Upper lobe of left lung (tissue), 6 donors: ENCODE measurements around the gene ROBO3. TPM values are rescaled to one million over a fixed set of nuclear protein-coding genes. Genes with fewer than 3 reads are reported as not detected.

ENCODE experiments used
- ATAC-seq, 2 donors: fragments of 200-7000 bp; cut with Tn5 transposase; one replicate each; pipeline ENCODE4 v1.9.1; 2022; ENCODE audit warnings: mild to moderate bottlenecking in 2 of 2, moderate library complexity in 2 of 2; ENCODE audit not compliant: low FRiP score in 2 of 2
- DNase-seq, 2 donors: peaks; one replicate each; pipeline ENCODE4 v3.0.0-alpha.2; 2019 to 2020
- H3K27ac ChIP-seq, 4 donors: fragments of 200-600 bp; sonication (generic); one replicate each; pipeline ENCODE4 v1.5.1; 2016 to 2019
- H3K27me3 ChIP-seq, 4 donors: fragments of 200-600 bp; sonication (generic); one replicate each; pipeline ENCODE4 v1.5.1; 2017 to 2019
- H3K36me3 ChIP-seq, 4 donors: fragments of 200-600 bp; sonication (generic); one replicate each; pipeline ENCODE4 v1.5.1; 2016 to 2019
- H3K4me1 ChIP-seq, 4 donors: fragments of 200-600 bp; sonication (generic); one replicate each; pipeline ENCODE4 v1.5.1; 2018 to 2019
- H3K4me3 ChIP-seq, 4 donors: fragments of 200-600 bp; sonication (generic); one replicate each; pipeline ENCODE4 v1.5.1; 2017 to 2019; ENCODE audit warnings: mild to moderate bottlenecking in 2 of 4, moderate library complexity in 1 of 4
- H3K9me3 ChIP-seq, 4 donors: fragments of 200-600 bp; sonication (generic); one replicate each; pipeline ENCODE4 v1.5.1; 2018 to 2019
- CTCF ChIP-seq, 6 experiments: fragments of 450-650 bp in 4 of 6; fragments of 200-600 bp in 2 of 6; sonication (generic) in 2 of 6; IDR thresholded peaks; one replicate each; pipeline ENCODE4 v1.5.1; 2016 to 2019; ENCODE audit warnings: antibody characterized with exemption in 6 of 6
- EP300 ChIP-seq, 4 donors: sonication (generic); formaldehyde crosslinking; IDR thresholded peaks; one replicate each; pipeline ENCODE4 v1.5.1; 2017; ENCODE audit warnings: antibody characterized with exemption in 4 of 4, control low read depth in 2 of 4
- POLR2A ChIP-seq, 4 donors: fragments of 450-650 bp; IDR thresholded peaks; one replicate each; pipeline ENCODE4 v1.5.1; 2016 to 2017; ENCODE audit warnings: antibody characterized with exemption in 4 of 4, mild to moderate bottlenecking in 2 of 4
- POLR2AphosphoS5 ChIP-seq, 2 donors: sonication (generic); formaldehyde crosslinking; IDR thresholded peaks; one replicate each; pipeline ENCODE4 v1.5.1; 2017; ENCODE audit warnings: antibody characterized with exemption in 2 of 2
- WGBS, 2 donors: methylation state at CpG; one replicate each; pipeline ENCODE4 v1.1.5; 2017 to 2018; 5-methylcytosine and 5-hydroxymethylcytosine counted together
- total RNA-seq, 6 donors: library from RNA; depleted of rRNA in 4 of 6; stranded (reverse); fragments of >200 nt in 4 of 6; gene quantifications; one replicate each; pipeline versions ENCODE4 v1.1.0 to v1.2.1, GENCODE V29; 2016 to 2021
- donor health status: DM: no; HTN: no; CAD: no; lungs with moderate emphysema.
- donor health status: DM: no; HTN: yes; CAD: no; lungs with severe emphysema.

ROBO3 gene
- total RNA-seq, 6 donors from 2014 or later = 6.4 to 40.9 (median 7.5) TPM

GRCh38 chr11:124875401-124875800, 10.2 kb downstream of the ROBO3 start:
- H3K27ac ChIP-seq = no peak overlapping the region
- no peaks in the 10 kb centered on the region for H3K9me3 ChIP-seq
- no peak for TF ChIP-seq POLR2AphosphoS5 (IDR thresholded peaks at IDR 0.05)
- TF ChIP-seq POLR2A (IDR thresholded peaks at IDR 0.05) = no peak
- TF ChIP-seq CTCF (IDR thresholded peaks at IDR 0.05) = no peak
- no peak for TF ChIP-seq EP300 (IDR thresholded peaks at IDR 0.05)
- no peak for ATAC-seq
- no peak for DNase-seq
- H3K4me3 ChIP-seq = peak overlapping the region in 1 of 4 donors; percentile 65
- H3K36me3 ChIP-seq = no peaks in the 10 kb centered on the region
- peaks cover 0 to 4% (median under 1%) of the 10 kb centered on the region in 4 donors for H3K27me3 ChIP-seq
- 57 to 66% methylated on average over 3 of the region's 3 CpGs for WGBS, 2 donors
- peaks cover 16 to 28% (median 23%) of the 10 kb centered on the region in 4 donors for H3K4me1 ChIP-seq

GRCh38 chr11:124875943-124876817, 10.9 kb downstream of the ROBO3 start:
- Histone ChIP-seq H3K27ac (peak overlapping the region; percentile 86 to 96 (median 89)), H3K9me3 (no peaks in the 10 kb centered on the region), H3K27me3 (peaks cover 0 to 4% (median 0%) of the 10 kb centered on the region in 4 donors), H3K4me3 (peak overlapping the region; percentile 30 to 66 (median 58)), H3K36me3 (no peaks in the 10 kb centered on the region), H3K4me1 (peaks cover 16 to 28% (median 26%) of the 10 kb centered on the region in 4 donors)
- WGBS, 2 donors = 0 to 1% methylated on average over 27 to 62 of the region's 69 CpGs
- peak; percentile 86 to 95 for DNase-seq
- peak; percentile 91 to 96 for ATAC-seq
- TF ChIP-seq POLR2AphosphoS5 (IDR thresholded peaks at IDR 0.05) (peak; percentile 37 to 58), EP300 (IDR thresholded peaks at IDR 0.05) (no peak), CTCF (IDR thresholded peaks at IDR 0.05) (peak; percentile 73 to 93 (median 86)), POLR2A (IDR thresholded peaks at IDR 0.05) (peak in 2 of 4 donors; percentile 13 to 41)

GRCh38 chr11:124876818-124877630, 11.8 kb downstream of the ROBO3 start:
- WGBS, 2 donors = 19 to 20% methylated on average over 29 to 30 of the region's 30 CpGs
- H3K4me3 ChIP-seq = peak overlapping the region; percentile 30 to 66 (median 58)
- peaks cover 16 to 29% (median 29%) of the 10 kb centered on the region in 4 donors for H3K4me1 ChIP-seq
- no peak for TF ChIP-seq POLR2AphosphoS5 (IDR thresholded peaks at IDR 0.05)
- no peak for TF ChIP-seq CTCF (IDR thresholded peaks at IDR 0.05)
- no peak for TF ChIP-seq POLR2A (IDR thresholded peaks at IDR 0.05)
- TF ChIP-seq EP300 (IDR thresholded peaks at IDR 0.05) = no peak
- no peak for ATAC-seq
- H3K36me3 ChIP-seq = no peaks in the 10 kb centered on the region
- peaks cover 0 to 4% (median 0%) of the 10 kb centered on the region in 4 donors for H3K27me3 ChIP-seq
- no peak for DNase-seq
- H3K9me3 ChIP-seq = no peaks in the 10 kb centered on the region
- H3K27ac ChIP-seq = peak overlapping the region; percentile 86 to 96 (median 89)

GRCh38 chr11:124877631-124877909, 12.3 kb downstream of the ROBO3 start:
- Histone ChIP-seq H3K4me1 (peaks cover 20 to 35% (median 33%) of the 10 kb centered on the region in 4 donors), H3K4me3 (peak overlapping the region in 3 of 4 donors; percentile 50 to 66 (median 65)), H3K36me3 (no peaks in the 10 kb centered on the region), H3K27me3 (peaks cover 0 to 4% (median 0%) of the 10 kb centered on the region in 4 donors), H3K27ac (peak overlapping the region in 3 of 4 donors; percentile 89 to 96 (median 89)), H3K9me3 (no peaks in the 10 kb centered on the region)
- no peak for TF ChIP-seq EP300 (IDR thresholded peaks at IDR 0.05)
- TF ChIP-seq CTCF (IDR thresholded peaks at IDR 0.05) = no peak
- DNase-seq (no peak), ATAC-seq (no peak)
- 28 to 32% methylated on average over 4 to 10 of the region's 10 CpGs for WGBS, 2 donors
